Breast epithelium (tissue), 3 donors: ENCODE results near the gene MEX3D.

ENCODE experiments used
- POLR2A ChIP-seq: fragments of 450-650 bp; IDR thresholded peaks from one replicate; pipeline ENCODE4 v1.6.1; 2016; ENCODE audit warnings: antibody characterized with exemption, mild to moderate bottlenecking, moderate library complexity
- TF ChIP-seq, protein P1 (sequence below), 3 donors: fragments of 450-650 bp; IDR thresholded peaks; one replicate each; pipeline ENCODE4 v1.5.1; 2016 to 2017; ENCODE audit warnings: antibody characterized with exemption in 3 of 3, mild to moderate bottlenecking in 3 of 3, moderate library complexity in 3 of 3

DNA sequence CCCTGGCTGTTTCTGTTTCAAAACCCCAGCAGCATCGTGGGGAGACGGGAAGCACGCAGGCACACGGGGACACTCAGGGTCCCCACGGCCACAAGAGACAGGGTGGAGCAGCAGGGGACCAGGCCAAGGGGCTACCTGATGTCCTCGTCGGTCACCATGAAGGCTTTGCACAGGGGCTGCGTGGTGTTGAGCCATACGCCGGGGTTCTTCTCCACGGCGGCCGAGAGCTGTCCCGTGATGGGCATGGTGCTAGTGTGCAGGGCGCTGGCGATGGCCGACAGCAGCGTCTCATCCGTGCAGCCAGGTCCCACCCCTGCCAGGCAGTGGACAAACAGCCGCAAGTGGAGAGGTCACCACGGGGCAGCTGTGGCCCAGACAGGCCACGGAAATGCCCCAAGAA, 12.8 kb upstream of the MEX3D start:
- no peak for TF ChIP-seq POLR2A
- TF ChIP-seq, protein P1, sequence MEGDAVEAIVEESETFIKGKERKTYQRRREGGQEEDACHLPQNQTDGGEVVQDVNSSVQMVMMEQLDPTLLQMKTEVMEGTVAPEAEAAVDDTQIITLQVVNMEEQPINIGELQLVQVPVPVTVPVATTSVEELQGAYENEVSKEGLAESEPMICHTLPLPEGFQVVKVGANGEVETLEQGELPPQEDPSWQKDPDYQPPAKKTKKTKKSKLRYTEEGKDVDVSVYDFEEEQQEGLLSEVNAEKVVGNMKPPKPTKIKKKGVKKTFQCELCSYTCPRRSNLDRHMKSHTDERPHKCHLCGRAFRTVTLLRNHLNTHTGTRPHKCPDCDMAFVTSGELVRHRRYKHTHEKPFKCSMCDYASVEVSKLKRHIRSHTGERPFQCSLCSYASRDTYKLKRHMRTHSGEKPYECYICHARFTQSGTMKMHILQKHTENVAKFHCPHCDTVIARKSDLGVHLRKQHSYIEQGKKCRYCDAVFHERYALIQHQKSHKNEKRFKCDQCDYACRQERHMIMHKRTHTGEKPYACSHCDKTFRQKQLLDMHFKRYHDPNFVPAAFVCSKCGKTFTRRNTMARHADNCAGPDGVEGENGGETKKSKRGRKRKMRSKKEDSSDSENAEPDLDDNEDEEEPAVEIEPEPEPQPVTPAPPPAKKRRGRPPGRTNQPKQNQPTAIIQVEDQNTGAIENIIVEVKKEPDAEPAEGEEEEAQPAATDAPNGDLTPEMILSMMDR (IDR thresholded peaks at IDR 0.05) = no peak
